Dermis blood vessel endothelial cell (primary cell): Measurements from ENCODE around the gene SVOP. TPM values are rescaled to one million over a fixed set of nuclear protein-coding genes. Genes with fewer than 3 reads are reported as not detected.
A peak's percentile ranks its signal among the peaks of the same experiment; 100 is the strongest.
"Not testable (repeated sequence)": the region's sequence is repeated elsewhere in the genome, so short reads cannot be mapped to it uniquely, and the experiment has no call there.

Experiments
- DNase-seq: peaks from one replicate; pipeline ENCODE4 v3.0.0; 2010
- total RNA-seq: library from RNA; depleted of rRNA; stranded (reverse); fragments of >200 nt; gene quantifications from 2 replicates; pipeline ENCODE4 v1.2.3, GENCODE V29; 2014

SVOP gene
- total RNA-seq, 1 donor from 2014 or later: not detected

DNA sequence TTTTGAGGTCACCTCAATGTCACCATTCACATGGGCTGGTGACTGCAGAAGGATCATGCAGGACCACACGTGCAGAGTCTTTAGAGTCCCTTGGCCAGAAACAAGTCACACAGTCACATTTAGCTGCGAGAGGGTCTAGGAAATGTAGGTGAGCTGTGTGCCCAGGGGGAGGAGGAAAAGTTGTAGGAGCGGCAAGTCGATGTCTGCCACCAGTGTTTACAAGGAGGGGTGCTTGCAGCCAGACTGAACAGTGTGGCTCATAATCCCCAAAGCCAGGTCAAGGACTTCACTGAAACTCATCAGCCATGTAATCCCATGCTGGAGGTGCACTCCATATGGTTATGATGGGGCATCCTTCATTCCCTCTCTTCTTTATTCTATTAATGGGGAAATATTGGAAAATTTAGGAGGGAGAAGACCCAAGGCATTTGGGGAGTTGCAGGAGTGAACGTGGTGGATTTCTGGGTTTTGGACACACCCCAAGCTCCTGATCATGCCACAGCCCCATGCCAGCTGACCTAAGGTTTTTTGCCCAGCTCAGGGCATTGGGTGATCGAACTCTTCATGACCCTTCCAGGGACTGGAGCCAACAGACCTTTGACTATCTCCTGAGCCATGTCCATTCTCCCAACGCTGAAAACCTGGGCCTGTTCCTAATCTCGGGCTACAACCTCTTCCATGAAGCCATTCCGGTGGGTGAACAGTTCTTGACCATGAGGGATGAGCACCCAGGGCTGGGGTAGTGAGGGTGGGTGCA lies 133.8 kb downstream of the SVOP start:
- no peak for DNase-seq

GRCh38 chr12:108884116-108885012 lies 136.5 kb downstream of the SVOP start:
- DNase-seq: peak; percentile 68

DNA sequence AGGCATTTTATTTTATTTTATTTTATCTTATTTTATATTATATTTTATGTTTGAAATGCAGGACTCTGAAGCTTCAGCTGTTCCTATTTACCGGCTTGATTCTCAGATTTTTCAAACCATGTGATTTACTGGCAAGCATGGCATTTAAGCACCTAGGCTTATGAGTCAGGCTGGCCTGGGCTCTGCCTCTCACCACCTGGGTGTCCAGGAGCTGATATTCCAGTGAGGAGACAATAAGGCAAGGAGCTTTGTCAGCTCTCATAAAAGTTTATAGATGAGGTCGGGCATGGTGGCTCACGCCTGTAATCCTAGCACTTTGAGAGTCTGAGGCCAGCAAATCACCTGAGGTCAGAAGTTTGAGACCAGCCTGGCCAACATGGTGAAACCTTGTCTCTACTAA lies 138.9 kb downstream of the SVOP start:
- no peak for DNase-seq

DNA sequence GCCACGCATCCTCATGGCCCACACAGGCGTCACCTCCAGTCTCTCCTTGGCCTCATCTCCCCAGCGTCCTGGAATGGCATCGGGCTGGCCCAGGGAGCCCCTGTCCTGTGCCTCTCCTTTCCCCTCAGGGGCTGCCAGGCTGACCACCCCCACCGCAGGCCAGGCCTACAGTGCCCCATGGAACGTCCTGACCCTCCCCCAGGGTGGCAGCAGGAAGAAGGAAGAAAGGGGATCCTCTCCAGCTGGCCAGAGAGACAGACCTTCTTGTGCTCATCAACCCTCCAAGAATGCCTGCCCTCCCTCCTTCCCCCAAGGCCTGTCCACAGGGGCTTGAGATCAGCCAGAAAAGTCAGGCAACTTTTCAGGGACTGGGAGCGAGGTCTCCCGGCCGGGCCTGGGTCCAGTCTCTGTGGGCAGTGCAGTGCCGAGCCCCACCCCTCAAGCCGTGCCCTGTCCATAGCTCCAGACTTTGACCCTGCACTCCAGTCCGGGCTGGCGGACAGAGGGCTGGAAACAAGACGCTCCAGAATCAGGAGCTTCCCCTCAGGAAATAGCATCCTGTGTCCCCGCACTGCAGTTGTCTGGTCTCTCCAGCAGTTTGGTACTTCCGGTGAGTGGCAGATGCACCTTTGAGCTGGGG lies 141.1 kb downstream of the SVOP start, which contains the start of gene DAO:
DAO (plus strand) TSS at position 478 of the 640 bp plus-strand sequence. CDS start 4,915 bp downstream, outside the sequence.
- DNase-seq: no peak

GRCh38 chr12:108876550-108876949 lies 144.3 kb downstream of the SVOP start:
- DNase-seq: no peak

DNA sequence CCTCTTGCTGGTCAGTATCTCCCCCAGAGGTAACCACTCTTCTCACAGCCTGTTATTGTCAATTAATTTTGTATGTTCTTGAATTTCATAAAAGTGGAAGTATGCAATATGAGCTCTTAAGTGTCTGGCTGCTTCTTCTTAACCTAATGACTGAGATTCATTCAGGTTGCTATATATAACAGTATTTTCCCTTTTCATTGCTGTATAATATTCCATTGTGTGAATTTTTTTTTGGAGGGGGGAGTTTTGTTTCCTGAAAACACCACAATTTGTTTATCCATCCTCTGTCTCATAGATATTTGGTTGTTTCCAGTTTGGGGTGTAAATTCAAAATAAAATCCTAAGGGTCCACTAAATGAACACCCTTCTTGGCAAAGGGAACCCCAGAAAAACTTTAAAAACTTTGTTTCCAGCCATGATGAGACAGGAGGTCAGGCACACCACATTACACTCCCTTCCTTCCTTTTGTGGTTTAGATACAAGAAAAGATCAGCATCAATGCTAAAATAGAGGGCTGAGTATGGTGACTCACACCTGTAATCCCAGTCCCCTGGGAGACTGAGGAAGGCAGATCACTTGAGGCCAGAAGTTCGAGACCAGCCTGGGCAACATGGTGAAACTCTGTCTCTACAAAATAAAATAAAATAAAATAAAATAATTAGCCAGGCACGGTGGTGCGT lies 145.0 kb downstream of the SVOP start:
- no peak for DNase-seq

GRCh38 chr12:108875280-108875679 lies 145.6 kb downstream of the SVOP start:
- DNase-seq: no peak

GRCh38 chr12:108868781-108869180 lies 152.1 kb downstream of the SVOP start:
- DNase-seq: no peak

- DNase-seq: not testable (repeated sequence)
These were observed 154.8 kb downstream of the SVOP start for GRCh38 chr12:108866083-108866482.

- DNase-seq: no peak
These were observed 155.7 kb downstream of the SVOP start for GRCh38 chr12:108865169-108865568.

- no peak for DNase-seq
These were observed 158.3 kb downstream of the SVOP start for GRCh38 chr12:108862588-108862959.

DNA sequence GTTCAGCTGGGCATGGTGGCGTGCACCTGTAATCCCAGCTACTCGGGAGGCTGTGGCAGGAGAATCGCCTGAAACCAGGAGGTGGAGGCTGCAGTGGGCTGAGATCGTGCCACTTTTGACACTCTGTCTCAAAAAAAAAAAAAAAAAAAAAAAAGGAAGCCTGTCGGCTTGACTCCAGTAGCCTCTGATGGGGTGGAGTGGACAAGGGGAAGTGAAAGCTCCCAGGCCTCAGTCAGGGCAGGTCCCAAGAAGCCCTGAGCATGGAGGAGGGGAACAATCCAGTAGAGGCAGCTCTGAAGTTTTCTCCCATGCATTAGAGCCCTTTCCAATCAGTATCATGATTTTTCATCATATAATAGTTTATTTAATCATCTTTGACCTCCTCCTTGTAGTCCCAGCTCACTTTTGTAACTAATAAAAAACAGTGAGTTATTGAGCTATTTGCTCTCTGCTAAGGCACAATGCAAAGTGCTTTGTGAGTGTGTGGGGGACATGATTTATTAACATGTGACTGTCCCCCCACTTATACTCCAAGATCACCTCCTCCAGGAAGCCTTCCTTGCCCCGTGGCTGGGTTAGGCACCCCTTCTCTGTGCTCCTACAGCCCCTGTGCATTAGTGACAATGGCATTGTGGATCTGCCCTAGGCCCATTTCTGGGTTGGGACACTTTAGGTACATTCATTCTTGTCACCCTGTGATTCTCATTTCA lies 158.8 kb downstream of the SVOP start:
- DNase-seq: no peak

GRCh38 chr12:108860443-108860842 lies 160.4 kb downstream of the SVOP start:
- DNase-seq: no peak

GRCh38 chr12:108859923-108860291 lies 161.0 kb downstream of the SVOP start:
- no peak for DNase-seq

- not testable (repeated sequence) for DNase-seq
These were observed 161.5 kb downstream of the SVOP start for GRCh38 chr12:108859141-108859922.

GRCh38 chr12:108858311-108859074 lies 162.4 kb downstream of the SVOP start:
- peak; percentile 28 for DNase-seq
